NB4 (cell line): ENCODE results near the gene FGF4.

Experiments
- CTCF ChIP-seq: IDR thresholded peaks from one replicate; pipeline ENCODE4 v1.5.1; 2012; ENCODE audit warnings: low read depth, low read length
- MYC ChIP-seq: IDR thresholded peaks from 2 replicates; pipeline ENCODE4 v1.6.1; 2011; ENCODE audit warnings: low read depth, low read length
- POLR2A ChIP-seq: IDR thresholded peaks from 2 replicates; pipeline ENCODE4 v1.6.1; 2011; ENCODE audit warnings: mild to moderate bottlenecking; ENCODE audit not compliant: insufficient read length; ENCODE audit errors: extremely low read depth
- TF ChIP-seq, protein P1 (sequence below): IDR thresholded peaks from 2 replicates; pipeline ENCODE4 v1.6.1; 2011; ENCODE audit warnings: low read depth, low read length

DNA sequence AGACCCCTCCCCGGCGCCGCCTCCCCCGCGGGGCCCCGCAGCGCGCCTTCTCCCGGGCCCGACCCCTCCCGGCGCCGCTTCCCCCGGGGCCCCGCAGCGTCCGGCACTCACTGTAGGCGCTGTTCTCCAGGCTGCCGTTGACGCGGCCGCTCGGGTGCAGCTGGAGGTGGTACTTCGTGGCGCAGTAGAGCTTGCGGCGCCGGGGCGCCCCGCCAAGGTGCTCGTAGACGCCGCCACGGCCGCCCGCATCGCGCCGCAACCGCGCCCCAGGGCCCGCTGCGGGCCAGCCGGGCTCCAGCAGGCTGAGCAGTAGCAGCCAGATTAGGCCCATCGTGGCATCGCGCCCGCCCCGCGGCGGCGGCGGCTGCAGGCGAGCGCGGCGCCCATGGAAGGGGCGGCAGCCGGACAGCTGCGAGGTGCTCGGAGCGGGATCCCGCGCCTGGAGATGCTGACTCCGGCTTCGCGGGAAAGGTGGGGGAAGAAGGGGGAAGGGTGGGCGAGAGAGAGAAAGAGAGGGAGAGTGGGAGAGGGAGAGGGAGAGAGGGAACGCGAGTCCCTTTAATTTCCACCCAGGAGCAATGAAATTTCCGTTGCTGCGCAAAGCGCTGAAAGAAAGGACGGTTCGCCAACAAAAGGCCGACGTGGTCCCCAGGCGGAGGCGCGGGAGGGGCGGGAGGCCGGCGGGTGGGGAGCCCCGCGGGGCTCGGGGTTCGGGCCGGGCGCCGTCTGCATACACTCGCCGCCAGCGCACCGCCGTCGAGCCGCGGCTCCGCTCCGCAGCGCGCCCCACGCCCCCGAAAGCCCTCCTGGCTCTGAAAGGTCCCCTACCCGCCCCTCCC, 43.7 kb upstream of the FGF4 start, which contains the start of gene FGF3:
- TF ChIP-seq CTCF (no peak), POLR2A (no peak), MYC (no peak)
- TF ChIP-seq, protein P1, sequence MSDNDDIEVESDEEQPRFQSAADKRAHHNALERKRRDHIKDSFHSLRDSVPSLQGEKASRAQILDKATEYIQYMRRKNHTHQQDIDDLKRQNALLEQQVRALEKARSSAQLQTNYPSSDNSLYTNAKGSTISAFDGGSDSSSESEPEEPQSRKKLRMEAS: no peak
